CD4-positive, alpha-beta T cell treated with Interleukin-1 beta for 1 hour (primary cell): ENCODE data around the gene WDR89.
"Not testable (repeated sequence)": the region's sequence is repeated elsewhere in the genome, so short reads cannot be mapped to it uniquely, and the experiment has no call there.

Experiments
- DNase-seq, 2 donors: peaks; one replicate each; pipeline ENCODE4 v3.0.0-alpha.2; 2020 to 2022

Gene WDR89

DNA sequence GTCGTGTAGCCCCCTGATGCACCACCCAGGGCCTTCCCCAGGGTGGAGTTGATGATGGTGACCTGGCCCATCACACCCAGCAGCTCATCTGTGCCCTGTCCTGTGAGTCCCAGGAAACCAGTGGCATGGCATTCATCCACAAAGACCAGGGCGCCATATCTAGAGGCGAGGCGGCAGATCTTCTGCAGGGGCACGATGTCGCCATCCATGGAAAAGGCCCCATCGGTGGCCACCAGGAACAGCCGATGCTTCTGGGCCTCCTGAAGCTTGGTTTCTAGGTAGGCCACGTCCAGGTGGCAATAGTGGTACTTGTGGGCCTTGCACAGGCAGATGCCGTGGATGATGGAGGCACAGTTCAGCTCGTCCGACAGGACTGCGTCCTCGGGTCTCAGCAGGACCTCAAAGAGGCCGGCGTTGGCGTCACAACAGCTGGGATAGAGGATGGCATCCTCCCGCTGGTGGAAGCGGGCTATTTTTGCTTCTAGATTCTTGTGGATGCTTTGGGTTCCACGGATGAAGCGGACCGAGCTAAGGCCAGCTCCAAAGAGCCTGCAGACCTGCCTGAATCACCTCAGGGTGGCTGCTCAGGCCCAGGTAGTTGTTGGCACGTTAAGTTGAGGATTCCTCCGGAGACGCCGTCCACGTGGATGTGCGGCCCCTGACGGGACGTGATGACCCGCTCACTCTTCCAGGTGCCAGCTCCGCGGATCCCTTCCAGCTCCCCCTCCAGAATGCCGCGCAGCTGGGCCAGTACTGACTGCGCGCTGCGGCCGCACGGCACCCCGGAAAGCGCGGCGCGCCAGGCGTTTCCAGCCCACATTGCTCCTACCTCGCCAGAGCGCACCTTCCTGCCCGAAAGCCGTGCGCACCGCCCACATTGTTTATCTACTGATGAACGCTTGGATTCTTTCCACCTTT is 47.0 kb downstream of the WDR89 start:
- DNase-seq: no peak

DNA sequence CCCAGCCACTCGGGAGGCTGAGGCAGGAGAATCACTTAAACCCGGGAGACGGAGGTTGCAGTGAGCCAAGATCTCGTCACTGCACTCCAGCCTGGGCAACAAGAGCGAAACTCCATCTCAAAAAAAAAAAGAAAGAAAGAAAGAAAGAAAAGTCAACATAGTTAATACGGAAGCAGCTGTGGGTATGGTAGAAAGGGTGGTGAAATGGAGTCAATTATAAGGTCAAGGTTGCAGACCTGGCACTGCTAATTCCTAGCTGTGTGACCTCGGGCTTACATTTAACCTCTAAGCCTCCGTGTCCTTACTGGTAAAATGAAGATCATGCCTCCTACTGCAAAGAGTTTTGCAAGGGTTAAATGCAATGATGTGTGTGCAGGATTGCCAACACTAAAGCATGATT is 58.6 kb downstream of the WDR89 start:
- not testable (repeated sequence) for DNase-seq

- no peak for DNase-seq
Measured at GRCh38 chr14:63581491-63581890, 60.2 kb downstream of the WDR89 start.

GRCh38 chr14:63578300-63578699 is 63.4 kb downstream of the WDR89 start:
- DNase-seq: no peak

DNA sequence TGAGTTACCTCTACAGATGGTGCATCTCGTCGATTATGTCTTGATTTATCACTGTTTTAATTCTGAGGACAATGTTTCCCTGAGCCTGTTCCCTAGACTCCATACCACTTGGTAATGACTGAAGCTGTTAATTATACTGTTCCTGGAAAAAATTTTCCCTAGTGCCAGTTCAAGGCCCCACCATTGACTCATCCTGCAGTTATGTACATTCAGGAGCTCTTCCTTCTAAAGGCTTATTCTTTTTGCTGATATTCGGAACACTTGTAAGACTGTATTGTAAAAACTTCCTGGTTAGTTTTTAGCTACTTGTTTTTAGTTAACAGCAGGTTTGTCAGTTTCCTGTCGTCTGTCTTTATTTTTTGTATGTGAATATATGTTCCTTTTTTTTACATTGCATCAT is 68.1 kb downstream of the WDR89 start:
- DNase-seq: no peak

DNA sequence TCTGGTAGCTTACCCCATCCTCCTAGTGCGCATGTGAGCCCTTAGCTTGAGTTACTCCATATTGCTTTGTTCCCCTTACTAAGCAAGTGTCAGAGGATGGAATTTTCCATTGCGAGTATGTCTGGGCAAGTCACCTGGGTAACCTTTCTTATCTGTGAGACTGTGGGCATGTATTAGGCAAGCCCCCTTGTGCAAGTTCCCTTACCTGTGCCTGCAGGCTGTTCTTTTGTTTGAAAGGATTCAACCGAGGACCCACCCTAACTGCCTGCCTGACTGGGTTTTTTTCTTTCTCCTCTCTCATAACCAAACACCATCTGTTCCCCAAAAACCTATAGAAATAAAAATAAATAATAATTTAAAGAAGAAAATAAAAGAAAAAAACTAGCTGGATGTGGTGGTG is 76.2 kb downstream of the WDR89 start:
- no peak for DNase-seq

DNA sequence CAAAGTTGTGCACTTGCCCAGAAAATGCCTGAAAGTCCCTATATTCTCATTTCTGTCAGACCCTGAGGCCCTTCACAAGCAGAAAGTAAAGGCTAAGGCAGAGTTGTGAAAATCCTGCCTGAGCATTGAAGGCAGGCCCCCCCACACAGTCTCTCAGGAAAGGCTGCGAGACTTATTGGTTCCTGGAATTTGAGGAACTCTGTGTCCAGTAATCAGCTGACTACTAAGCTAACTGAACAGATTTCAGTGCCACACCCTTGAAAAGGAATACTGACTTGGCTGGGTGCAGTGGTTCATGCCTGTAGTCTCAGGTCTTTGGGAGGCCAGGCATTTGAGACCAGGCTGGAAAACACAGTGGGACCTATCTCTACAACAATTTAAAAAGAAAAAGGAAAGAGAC is 77.4 kb downstream of the WDR89 start:
- no peak for DNase-seq

GRCh38 chr14:63563370-63564026 is 78.2 kb downstream of the WDR89 start:
- DNase-seq: no peak

GRCh38 chr14:63562405-63562804 is 79.3 kb downstream of the WDR89 start:
- DNase-seq: no peak

- DNase-seq: no peak
Measured at GRCh38 chr14:63555572-63555971, 86.1 kb downstream of the WDR89 start.

DNA sequence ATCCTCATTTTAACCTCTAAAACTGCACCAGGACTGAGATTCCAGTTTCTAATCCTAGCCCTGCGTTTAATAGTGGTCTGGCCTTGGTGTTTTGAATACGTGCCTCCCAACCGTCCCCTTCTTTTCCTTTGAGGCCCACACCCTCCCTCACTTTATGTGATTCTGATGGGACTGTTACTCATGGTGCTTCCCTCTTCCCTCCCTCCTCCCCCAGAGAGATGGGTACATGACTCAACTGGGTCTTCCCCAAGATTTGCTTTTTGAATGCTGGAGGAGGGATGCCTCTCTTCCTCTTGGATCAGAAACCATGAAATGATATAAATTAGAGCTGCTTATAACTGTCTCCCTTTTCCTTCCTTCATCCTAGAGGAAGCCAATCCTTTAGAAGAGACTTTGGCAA is 90.3 kb downstream of the WDR89 start:
- no peak for DNase-seq

DNA sequence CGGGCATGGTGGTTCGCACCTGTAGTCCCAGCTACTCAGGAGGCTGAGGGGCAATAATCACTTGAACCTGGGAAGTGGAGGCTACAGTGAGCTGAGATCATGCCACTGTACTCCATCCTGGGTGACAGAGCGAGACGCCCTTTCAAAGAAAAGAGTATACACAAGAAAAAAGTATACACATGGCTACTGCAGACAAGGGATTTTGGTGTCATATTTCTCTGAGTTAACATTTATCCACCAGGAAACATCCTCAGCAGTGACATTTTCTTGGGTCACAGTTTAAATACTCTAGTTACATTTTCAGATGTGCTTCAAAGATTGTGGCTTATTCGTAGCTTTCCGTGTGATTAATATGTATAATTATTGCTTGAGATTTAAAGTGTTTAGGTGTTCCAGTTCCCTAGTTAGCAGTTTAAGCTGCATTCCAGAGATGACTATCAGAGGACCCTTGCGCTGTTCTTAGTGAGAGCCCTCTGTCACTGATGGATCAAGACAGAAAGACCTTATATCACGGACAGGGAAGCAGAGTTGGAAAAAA is 93.8 kb downstream of the WDR89 start:
- DNase-seq: no peak
